Endothelial cell of umbilical vein (primary cell): ENCODE results near the gene SPDYE4. TPM values are rescaled to one million over a fixed set of nuclear protein-coding genes. Genes with fewer than 3 reads are reported as not detected.

Source experiments
- BruUV-seq: library from RNA; stranded (reverse); fragments of 400-500 nt; replicated peaks from 2 replicates; lab custom pipeline; 2021; lab: Mats Ljungman, UMichigan
- CTCF ChIA-PET: fragments of 300-600, 350-600 bp; sonication (Branson Sonifier 250); formaldehyde crosslinking; loops from one replicate; lab custom pipeline; 2021; ENCODE audit warnings: antibody characterized with exemption, inconsistent platforms; lab: Charles Lee
- POLR2A ChIA-PET: fragments of 300-600, 350-600 bp; sonication (Branson Sonifier 250); formaldehyde crosslinking; loops from one replicate; lab custom pipeline; 2021; ENCODE audit warnings: antibody characterized with exemption, inconsistent platforms; lab: Charles Lee
- DNase-seq: peaks from one replicate; pipeline ENCODE4 v3.0.0-alpha.2; 2011; ENCODE audit warnings: low read depth, low spot score
- FAIRE-seq: peaks from 2 replicates; lab custom pipeline; 2011; peaks lifted over from hg19 to GRCh38; lab: Jason Lieb, UNC
- H2AFZ ChIP-seq: 2 replicates; pipeline ENCODE4 v1.6.0; 2012; ENCODE audit warnings: low read depth, low read length, control low read depth, inconsistent platforms
- H3K27ac ChIP-seq: 2 replicates; pipeline ENCODE4 v1.5.1; 2011; ENCODE audit warnings: low read depth, mild to moderate bottlenecking, control low read depth, low read length, moderate library complexity; ENCODE audit not compliant: insufficient read depth
- H3K27me3 ChIP-seq, 2 experiments: 2 replicates each; pipeline versions ENCODE4 v1.6.0 to v1.6.1; 2011; ENCODE audit warnings: low read length in 2 of 2, mixed read lengths in 1 of 2; ENCODE audit not compliant: control insufficient read depth in 2 of 2, insufficient read depth in 2 of 2
- H3K36me3 ChIP-seq, 2 experiments: 2 replicates in 1 of 2; 3 replicates in 1 of 2; pipeline ENCODE4 v1.5.1; 2011; ENCODE audit warnings: low read length in 2 of 2, mild to moderate bottlenecking in 1 of 2, moderate library complexity in 1 of 2; ENCODE audit not compliant: control insufficient read depth in 2 of 2, insufficient read depth in 2 of 2; ENCODE audit errors: extremely low read depth in 1 of 2
- H3K4me1 ChIP-seq: 3 replicates; pipeline ENCODE4 v1.5.1; 2011; ENCODE audit warnings: mild to moderate bottlenecking, low read length; ENCODE audit not compliant: control insufficient read depth, insufficient read depth; ENCODE audit errors: extremely low read depth
- H3K4me2 ChIP-seq: 2 replicates; pipeline ENCODE4 v1.6.1; 2011; ENCODE audit warnings: low read length, control low read depth, mixed read lengths; ENCODE audit not compliant: insufficient read depth
- H3K4me3 ChIP-seq, 3 experiments: fragments of 200-600 bp in 1 of 3; sonication (generic), shearing (Covaris generic) in 1 of 3; replicated peaks in 1 of 3; 2 replicates each; pipeline ENCODE4 v1.5.1; 2011 to 2016; ENCODE audit warnings: control low read depth in 3 of 3, low read length in 3 of 3, mild to moderate bottlenecking in 2 of 3, inconsistent platforms in 1 of 3, low read depth in 1 of 3, moderate library complexity in 1 of 3; ENCODE audit not compliant: insufficient read depth in 1 of 3
- H3K79me2 ChIP-seq: 2 replicates; pipeline ENCODE4 v1.6.0; 2012; ENCODE audit warnings: low read length, inconsistent platforms; ENCODE audit not compliant: control insufficient read depth, insufficient read depth
- H3K9ac ChIP-seq: replicated peaks from 2 replicates; pipeline ENCODE3; 2011; ENCODE audit warnings: low read length, control low read depth; ENCODE audit not compliant: insufficient read depth; ENCODE audit errors: extremely low read depth
- H3K9me1 ChIP-seq: replicated peaks from 3 replicates; pipeline ENCODE4 v1.6.0; 2011; ENCODE audit warnings: mild to moderate bottlenecking, low read length; ENCODE audit not compliant: control insufficient read depth, insufficient read depth; ENCODE audit errors: extremely low read depth
- H3K9me3 ChIP-seq: replicated peaks from 2 replicates; pipeline ENCODE4 v1.5.1; 2012; ENCODE audit warnings: low read length, inconsistent platforms; ENCODE audit not compliant: control insufficient read depth, insufficient read depth
- H4K20me1 ChIP-seq: replicated peaks from 2 replicates; pipeline ENCODE3; 2011; ENCODE audit warnings: mild to moderate bottlenecking, low read length; ENCODE audit not compliant: control insufficient read depth, insufficient read depth; ENCODE audit errors: extremely low read depth
- CTCF ChIP-seq, 2 donors: IDR thresholded peaks; 1 replicate in 1 of 2; 2 replicates in 1 of 2; pipeline ENCODE4 v1.5.1; 2011; ENCODE audit warnings: low read length in 2 of 2, mild to moderate bottlenecking in 2 of 2, moderate library complexity in 2 of 2, control low read depth in 1 of 2, inconsistent platforms in 1 of 2, low read depth in 1 of 2; ENCODE audit not compliant: insufficient read depth in 1 of 2; ENCODE audit errors: extremely low read depth in 1 of 2
- EZH2 ChIP-seq: IDR thresholded peaks from 2 replicates; pipeline ENCODE4 v1.6.1; 2012; ENCODE audit warnings: borderline replicate concordance, low read depth, mild to moderate bottlenecking, moderate library complexity, low read length, inconsistent platforms; ENCODE audit not compliant: severe bottlenecking
- FOS ChIP-seq: IDR thresholded peaks from 2 replicates; pipeline ENCODE4 v1.6.1; 2011; ENCODE audit warnings: mild to moderate bottlenecking, low read length, moderate library complexity, borderline replicate concordance; ENCODE audit not compliant: insufficient read depth
- GATA2 ChIP-seq: IDR thresholded peaks from 2 replicates; pipeline ENCODE4 v1.7.0; 2011; ENCODE audit warnings: low read depth, mild to moderate bottlenecking, moderate library complexity, mixed read lengths, low read length; ENCODE audit not compliant: insufficient read length, insufficient read depth
- JUN ChIP-seq: IDR thresholded peaks from 2 replicates; pipeline ENCODE4 v1.6.1; 2011; ENCODE audit warnings: borderline replicate concordance, low read depth; ENCODE audit not compliant: insufficient read length, insufficient read depth
- MYC ChIP-seq: IDR thresholded peaks from one replicate; pipeline ENCODE4 v1.6.1; 2011; ENCODE audit warnings: mild to moderate bottlenecking, low read depth, low read length
- POLR2A ChIP-seq: IDR thresholded peaks from 2 replicates; pipeline ENCODE4 v1.6.1; 2012; ENCODE audit warnings: low read depth, mild to moderate bottlenecking, control low read depth, low read length
- POLR2AphosphoS5 ChIP-seq: IDR thresholded peaks from 2 replicates; pipeline ENCODE4 v1.6.1; 2012; ENCODE audit warnings: low read depth, mild to moderate bottlenecking, control low read depth, low read length, moderate library complexity; ENCODE audit not compliant: insufficient read depth
- dilution Hi-C: fragments of 300-500 bp; cut with MboI; formaldehyde crosslinking; loops from one replicate; pipeline ENCODE4 v1.15.0; 2019; ENCODE audit warnings: low sequenced_read_pairs; ENCODE audit not compliant: extremely low pct_ligation_motif_present
- intact Hi-C: fragments of 100-400 bp; cut with micrococcal nuclease; formaldehyde crosslinking; loops from one replicate; pipeline ENCODE4 v1.10.0; 2022
- polyA plus RNA-seq, 4 experiments: library from polyadenylated mRNA; depleted of rRNA in 3 of 4; stranded (reverse) in 3 of 4; unstranded in 1 of 4; fragments of >200 nt; gene quantifications; 2 replicates each; pipeline versions ENCODE4 v1.2.1 to v1.2.3, GENCODE V29; 2011 to 2012; ENCODE audit warnings: missing spikeins in 1 of 4
- total RNA-seq: library from RNA; stranded (reverse); gene quantifications from 2 replicates; pipeline ENCODE4 v1.2.3, GENCODE V29; 2021
- TF ChIP-seq, protein P1 (sequence below): IDR thresholded peaks from 2 replicates; pipeline ENCODE4 v1.6.1; 2011; ENCODE audit not compliant: insufficient read depth, insufficient read length

Gene SPDYE4
- total and polyA plus RNA-seq, 2 donors (not counting 3 experiments of a cell fraction or from before 2014, with no cell fraction given): not detected

- peaks cover 5% of the 10 kb centered on the region for H3K4me1 ChIP-seq
- H3K27me3 ChIP-seq: peaks cover 6 to 10% of the 10 kb centered on the region in 2 experiments
- H3K36me3 ChIP-seq: no peaks in the 10 kb centered on the region
- no peak for DNase-seq
- TF ChIP-seq POLR2A: no peak
- TF ChIP-seq POLR2AphosphoS5: no peak
- TF ChIP-seq GATA2: no peak
- TF ChIP-seq MYC: no peak
- TF ChIP-seq, protein P1, sequence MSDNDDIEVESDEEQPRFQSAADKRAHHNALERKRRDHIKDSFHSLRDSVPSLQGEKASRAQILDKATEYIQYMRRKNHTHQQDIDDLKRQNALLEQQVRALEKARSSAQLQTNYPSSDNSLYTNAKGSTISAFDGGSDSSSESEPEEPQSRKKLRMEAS: no peak
- no peak for TF ChIP-seq JUN
- TF ChIP-seq FOS: no peak
- TF ChIP-seq CTCF (IDR thresholded peaks at IDR 0.05; ENCODE audit: extremely low read depth in 1 of 2, insufficient read depth in 1 of 2, low read depth in 1 of 2, low read length in 2 of 2): no peak
- TF ChIP-seq EZH2: no peak
- no peak overlapping the region for H2AFZ ChIP-seq
- no peaks in the 10 kb centered on the region for H4K20me1 ChIP-seq
- no peaks in the 10 kb centered on the region for H3K9me1 ChIP-seq
- H3K4me2 ChIP-seq: no peak overlapping the region
- ChIA-PET POLR2A (no interaction called here), CTCF (no interaction called here)
- H3K9ac ChIP-seq: no peak overlapping the region
- H3K27ac ChIP-seq: no peak overlapping the region
- intact Hi-C loops: no loop called here
- H3K4me3 ChIP-seq: no peak overlapping the region
- BruUV-seq: no TSS peak
- H3K9me3 ChIP-seq: no peaks in the 10 kb centered on the region
- no peaks in the 10 kb centered on the region for H3K79me2 ChIP-seq
- no peak for FAIRE-seq
- dilution Hi-C loops: no loop called here
These were observed 55.3 kb downstream of the SPDYE4 start for GRCh38 chr17:8703001-8703400.
